Fibroblast of lung (primary cell): ENCODE measurements around the gene PDIA5.

Experiments
- CTCF ChIP-seq, 2 donors: IDR thresholded peaks in 1 of 2; conservative IDR thresholded peaks in 1 of 2; 1 replicate in 1 of 2; 2 replicates in 1 of 2; pipeline ENCODE4 v1.5.1; 2011 to 2012; ENCODE audit warnings: low read length in 2 of 2, control low read depth in 1 of 2, inconsistent platforms in 1 of 2, low read depth in 1 of 2, mild to moderate bottlenecking in 1 of 2
- EZH2 ChIP-seq: IDR thresholded peaks from 2 replicates; pipeline ENCODE4 v1.5.1; 2012; ENCODE audit warnings: low read length, control low read depth, mild to moderate bottlenecking; ENCODE audit errors: missing control alignments

DNA sequence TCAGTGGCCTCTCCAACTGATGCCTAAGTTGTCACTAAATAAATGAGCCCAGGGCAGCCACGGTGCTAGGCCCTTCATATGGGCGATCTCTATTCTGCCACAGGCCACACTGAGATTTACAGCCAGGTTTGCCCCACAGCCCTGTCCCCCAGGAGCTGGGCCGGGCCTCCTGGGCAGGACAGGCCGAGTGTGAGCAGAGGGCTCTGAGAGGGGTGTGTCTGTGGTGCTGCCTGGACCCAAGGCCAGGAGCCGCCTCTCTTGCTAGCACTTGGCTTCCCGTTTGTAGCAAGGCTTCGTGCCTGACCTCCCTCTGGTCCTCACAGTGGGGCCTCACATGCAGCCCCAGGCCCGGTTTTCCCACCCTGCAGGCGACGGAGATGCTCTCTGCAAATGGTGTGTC lies 67.8 kb downstream of the PDIA5 start:
- TF ChIP-seq CTCF (conservative IDR thresholded peaks at IDR 0.05 in 1 of 2, IDR thresholded peaks at IDR 0.05 in 1 of 2; ENCODE audit: low read depth in 1 of 2, low read length in 2 of 2) (no peak), EZH2 (no peak)
